Memory B cell (primary cell): ENCODE measurements around the gene SETD4.
"Not testable (repeated sequence)": the region's sequence is repeated elsewhere in the genome, so short reads cannot be mapped to it uniquely, and the experiment has no call there.

Source experiments
- ATAC-seq: fragments of 150-1000 bp; cut with Tn5 transposase; 2 replicates; pipeline ENCODE4 v1.10.0; 2021; ENCODE audit warnings: low read depth, mild to moderate bottlenecking, moderate library complexity
- DNase-seq, 2 donors: peaks; one replicate each; pipeline ENCODE4 v3.0.0; 2022; ENCODE audit warnings: low spot score in 2 of 2
- H3K27ac Mint-ChIP-seq: one replicate; pipeline ENCODE4 v1.8.0; 2022; ENCODE audit warnings: mild to moderate bottlenecking, moderate library complexity, mixed read lengths
- H3K27me3 Mint-ChIP-seq: one replicate; pipeline ENCODE4 v1.8.0; 2022; ENCODE audit warnings: mixed read lengths
- H3K36me3 Mint-ChIP-seq: one replicate; pipeline ENCODE4 v1.8.0; 2022; ENCODE audit warnings: mild to moderate bottlenecking, mixed read lengths
- H3K4me1 Mint-ChIP-seq: one replicate; pipeline ENCODE4 v1.8.0; 2022; ENCODE audit warnings: mixed read lengths
- H3K4me3 Mint-ChIP-seq: one replicate; pipeline ENCODE4 v1.8.0; 2022; ENCODE audit warnings: mild to moderate bottlenecking, moderate library complexity, mixed read lengths
- H3K9me3 Mint-ChIP-seq: one replicate; pipeline ENCODE4 v1.8.0; 2022; ENCODE audit warnings: mixed read lengths

The SETD4 gene

GRCh38 chr21:36060159-36060921 lies at the start of gene SETD4:
Gene SETD4 (minus strand): TSS chr21:36060526. CDS start chr21:36058888, 1,638 bp downstream.
- Mint-ChIP-seq H3K4me1 (peaks cover 4% of the 10 kb centered on the region), H3K27ac (peak within 1 kb of the TSS; percentile 96), H3K36me3 (peaks cover 12% of the 10 kb centered on the region), H3K4me3 (peak within 1 kb of the TSS; percentile 93), H3K9me3 (no peaks in the 10 kb centered on the region), H3K27me3 (no peaks in the 10 kb centered on the region)
- ATAC-seq, result peak; percentile 88
- DNase-seq, result peak; percentile 92 to 97

GRCh38 chr21:36109868-36110267 lies 49.5 kb upstream of the SETD4 start:
- H3K27ac Mint-ChIP-seq, result no peak overlapping the region
- DNase-seq (no peak), ATAC-seq (no peak)
- peaks cover 14% of the 10 kb centered on the region for H3K27me3 Mint-ChIP-seq
- no peaks in the 10 kb centered on the region for H3K36me3 Mint-ChIP-seq
- H3K9me3 Mint-ChIP-seq, result no peaks in the 10 kb centered on the region
- H3K4me3 Mint-ChIP-seq, result no peak overlapping the region
- peaks cover 16% of the 10 kb centered on the region for H3K4me1 Mint-ChIP-seq

GRCh38 chr21:36105327-36105842 lies 45.1 kb upstream of the SETD4 start:
- ATAC-seq, result no peak
- H3K9me3 Mint-ChIP-seq, result no peaks in the 10 kb centered on the region
- H3K27ac Mint-ChIP-seq, result no peak overlapping the region
- H3K27me3 Mint-ChIP-seq, result peaks cover 18% of the 10 kb centered on the region
- no peak overlapping the region for H3K4me3 Mint-ChIP-seq
- H3K36me3 Mint-ChIP-seq, result no peaks in the 10 kb centered on the region
- DNase-seq, result no peak
- H3K4me1 Mint-ChIP-seq, result peaks cover 3% of the 10 kb centered on the region

GRCh38 chr21:36104317-36105300 lies 44.3 kb upstream of the SETD4 start:
- peak; percentile 46 to 50 for DNase-seq
- Mint-ChIP-seq H3K4me1 (peaks cover 3% of the 10 kb centered on the region), H3K36me3 (no peaks in the 10 kb centered on the region), H3K4me3 (peak overlapping the region; percentile 2), H3K27ac (no peak overlapping the region), H3K27me3 (peaks cover 16% of the 10 kb centered on the region), H3K9me3 (no peaks in the 10 kb centered on the region)
- ATAC-seq, result peak; percentile 70

- H3K27me3 Mint-ChIP-seq, result peaks cover 16% of the 10 kb centered on the region
- DNase-seq, result no peak
These were observed 43.1 kb upstream of the SETD4 start for GRCh38 chr21:36103434-36103833.

GRCh38 chr21:36100971-36101641 lies 40.8 kb upstream of the SETD4 start:
- DNase-seq (no peak), ATAC-seq (no peak)
- Mint-ChIP-seq H3K27me3 (peaks cover 11% of the 10 kb centered on the region), H3K27ac (no peak overlapping the region), H3K4me1 (peaks cover 12% of the 10 kb centered on the region), H3K36me3 (no peaks in the 10 kb centered on the region), H3K9me3 (no peaks in the 10 kb centered on the region), H3K4me3 (no peak overlapping the region)

More at GRCh38 chr21:36103434-36103833, 43.1 kb upstream of the SETD4 start:
- Mint-ChIP-seq H3K9me3 (no peaks in the 10 kb centered on the region), H3K27ac (no peak overlapping the region), H3K4me1 (peaks cover 4% of the 10 kb centered on the region), H3K4me3 (no peak overlapping the region), H3K36me3 (no peaks in the 10 kb centered on the region)
- no peak for ATAC-seq

GRCh38 chr21:36099695-36100211 lies 39.4 kb upstream of the SETD4 start:
- not testable (repeated sequence) for ATAC-seq, H3K27ac Mint-ChIP-seq, H3K27me3 Mint-ChIP-seq, H3K4me3 Mint-ChIP-seq, H3K36me3 Mint-ChIP-seq, DNase-seq, H3K9me3 Mint-ChIP-seq
- H3K4me1 Mint-ChIP-seq, result peaks cover 12% of the 10 kb centered on the region

- Mint-ChIP-seq H3K4me1 (peaks cover 9% of the 10 kb centered on the region), H3K27me3 (no peaks in the 10 kb centered on the region), H3K36me3 (peaks cover 2% of the 10 kb centered on the region), H3K4me3 (no peak overlapping the region), H3K9me3 (no peaks in the 10 kb centered on the region), H3K27ac (no peak overlapping the region)
- no peak for ATAC-seq
- no peak for DNase-seq
These were observed 38.7 kb upstream of the SETD4 start for GRCh38 chr21:36099000-36099399.

- no peak overlapping the region for H3K4me3 Mint-ChIP-seq
- DNase-seq (no peak), ATAC-seq (no peak)
- H3K27ac Mint-ChIP-seq, result peak overlapping the region; percentile 69
- H3K4me1 Mint-ChIP-seq, result peaks cover 9% of the 10 kb centered on the region
- peaks cover 5% of the 10 kb centered on the region for H3K9me3 Mint-ChIP-seq
- peaks cover 8% of the 10 kb centered on the region for H3K36me3 Mint-ChIP-seq
- H3K27me3 Mint-ChIP-seq, result no peaks in the 10 kb centered on the region
These were observed 37.8 kb upstream of the SETD4 start for GRCh38 chr21:36098182-36098532.

GRCh38 chr21:36097427-36098181 lies 37.3 kb upstream of the SETD4 start:
- Mint-ChIP-seq H3K9me3 (peaks cover 5% of the 10 kb centered on the region), H3K27ac (peak overlapping the region; percentile 69), H3K4me3 (no peak overlapping the region), H3K4me1 (peaks cover 9% of the 10 kb centered on the region), H3K27me3 (no peaks in the 10 kb centered on the region), H3K36me3 (peaks cover 8% of the 10 kb centered on the region)
- ATAC-seq (peak; percentile 65), DNase-seq (no peak)

- H3K4me3 Mint-ChIP-seq, result no peak overlapping the region
- no peak overlapping the region for H3K27ac Mint-ChIP-seq
- ATAC-seq, result no peak
- H3K27me3 Mint-ChIP-seq, result no peaks in the 10 kb centered on the region
- peaks cover 9% of the 10 kb centered on the region for H3K4me1 Mint-ChIP-seq
- H3K36me3 Mint-ChIP-seq, result peaks cover 8% of the 10 kb centered on the region
- DNase-seq, result no peak
- peaks cover 5% of the 10 kb centered on the region for H3K9me3 Mint-ChIP-seq
These were observed 36.3 kb upstream of the SETD4 start for GRCh38 chr21:36096398-36097290.

- Mint-ChIP-seq H3K4me1 (peaks cover 9% of the 10 kb centered on the region), H3K36me3 (peaks cover 8% of the 10 kb centered on the region), H3K4me3 (no peak overlapping the region), H3K27ac (no peak overlapping the region), H3K27me3 (no peaks in the 10 kb centered on the region), H3K9me3 (peaks cover 5% of the 10 kb centered on the region)
- ATAC-seq (no peak), DNase-seq (no peak)
These were observed 33.2 kb upstream of the SETD4 start for GRCh38 chr21:36093512-36093911.
